ENCODE results near the gene CHMP3. TPM values are rescaled to one million over a fixed set of nuclear protein-coding genes. Genes with fewer than 3 reads are reported as not detected.
"Not testable (repeated sequence)": the region's sequence is repeated elsewhere in the genome, so short reads cannot be mapped to it uniquely, and the experiment has no call there.

CHMP3 gene
- total RNA-seq, 1 donor from 2014 or later: 175 TPM

DNA sequence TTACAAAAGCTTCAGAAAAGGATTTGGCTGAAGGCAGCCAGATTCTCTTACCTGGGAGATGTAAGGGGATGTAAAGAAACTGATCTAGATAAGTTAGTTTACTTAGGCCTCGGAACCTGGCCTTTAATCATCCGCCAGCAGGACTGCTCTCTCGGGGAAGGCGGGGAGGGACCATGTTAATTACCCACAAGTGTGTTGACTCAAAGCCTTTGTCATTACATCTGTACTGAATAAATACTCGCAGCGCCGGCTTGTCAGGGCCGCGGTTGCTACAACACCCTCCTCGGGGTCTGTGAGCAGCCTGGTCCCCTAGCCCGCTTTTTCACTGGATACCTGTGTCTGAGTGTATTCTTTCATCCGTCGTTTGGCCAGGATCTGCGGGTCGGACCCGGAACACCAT, 6.7 kb downstream of the CHMP3 start:
- intact Hi-C loops (cut with DNase I): no loop called here
- DNase-seq (ENCODE audit: low spot score): no peak

DNA sequence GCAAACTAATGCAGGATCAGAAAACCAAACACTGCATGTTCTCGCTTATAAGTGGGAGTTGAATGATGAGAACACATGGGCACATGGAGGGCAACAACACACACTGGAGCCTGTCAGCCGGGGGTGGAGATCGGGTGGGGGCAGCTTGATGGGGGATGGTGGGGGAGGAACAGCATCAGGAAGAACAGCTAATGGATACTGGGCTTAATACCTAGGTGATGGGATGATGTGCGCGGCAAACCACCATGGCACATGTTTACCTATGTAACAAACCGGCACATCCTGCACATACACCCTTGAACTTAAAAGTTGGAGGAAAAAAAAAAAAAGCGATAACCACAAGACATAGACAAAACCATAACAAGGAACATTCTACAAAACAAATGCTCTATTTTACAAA, 10.4 kb downstream of the CHMP3 start:
- no peak for DNase-seq (ENCODE audit: low spot score)
- intact Hi-C loops (cut with DNase I): no loop called here

DNA sequence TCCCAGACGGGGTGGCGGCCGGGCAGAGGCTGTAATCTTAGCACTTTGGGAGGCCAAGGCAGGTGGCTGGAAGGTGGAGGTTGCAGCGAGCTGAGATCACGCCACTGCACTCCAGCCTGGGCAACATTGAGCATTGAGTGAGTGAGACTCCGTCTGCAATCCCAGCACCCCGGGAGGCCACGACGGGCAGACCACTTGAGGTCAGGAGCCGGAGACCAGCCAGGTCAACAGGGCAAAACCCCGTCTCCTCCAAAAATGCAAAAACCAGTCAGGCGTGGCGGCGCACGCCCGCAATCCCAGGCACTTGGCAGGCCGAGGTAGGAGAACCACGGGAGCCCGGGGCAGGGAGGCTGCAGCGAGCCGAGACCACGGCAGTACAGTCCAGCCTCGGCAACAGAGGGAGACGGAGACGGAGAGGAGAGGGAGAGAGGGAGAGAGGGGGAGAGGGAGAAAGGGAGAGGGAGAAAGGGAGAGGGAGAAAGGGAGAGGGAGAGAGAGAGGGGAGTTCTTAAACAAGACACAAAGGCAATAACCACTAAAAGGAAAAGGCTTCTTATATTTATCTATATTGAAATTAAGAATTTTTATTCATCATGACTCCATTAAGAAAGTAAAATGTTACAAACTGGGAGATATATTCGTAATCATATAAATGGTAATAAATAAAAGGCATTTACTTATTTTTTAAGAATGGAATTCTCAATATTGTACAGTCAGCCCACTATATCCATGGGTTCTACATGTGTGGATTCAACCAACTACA, 13.1 kb downstream of the CHMP3 start:
- intact Hi-C loops (cut with DNase I); DNase-seq (ENCODE audit: low spot score): not testable (repeated sequence)

GRCh38 chr2:86549440-86549839, 13.8 kb downstream of the CHMP3 start:
- DNase-seq (ENCODE audit: low spot score): not testable (repeated sequence)

DNA sequence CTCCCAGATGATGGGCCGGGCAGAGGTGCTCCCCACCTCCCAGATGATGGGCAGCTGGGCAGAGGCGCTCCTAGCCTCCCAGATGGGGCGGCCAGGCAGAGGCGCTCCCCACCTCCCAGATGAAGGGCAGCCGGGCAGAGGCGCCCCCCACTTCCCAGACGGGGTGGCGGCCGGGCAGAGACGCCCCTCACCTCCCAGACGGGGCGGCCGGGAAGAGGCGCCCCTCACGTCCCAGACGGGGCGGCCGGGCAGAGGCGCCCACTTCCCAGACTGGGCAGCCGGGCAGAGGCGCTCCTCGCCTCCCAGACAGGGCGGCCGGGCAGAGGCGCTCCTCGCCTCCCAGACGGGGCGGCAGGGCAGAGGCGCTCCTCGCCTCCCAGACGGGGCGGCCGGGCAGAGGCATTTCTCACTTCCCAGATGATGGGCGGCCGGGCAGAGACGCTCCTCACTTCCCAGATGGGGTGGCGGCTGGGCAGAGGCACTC, 14.3 kb downstream of the CHMP3 start:
- intact Hi-C loops (cut with DNase I); DNase-seq (ENCODE audit: low spot score): not testable (repeated sequence)

More at GRCh38 chr2:86549440-86549839, 13.8 kb downstream of the CHMP3 start:
- intact Hi-C loops (cut with DNase I): not testable (repeated sequence)

DNA sequence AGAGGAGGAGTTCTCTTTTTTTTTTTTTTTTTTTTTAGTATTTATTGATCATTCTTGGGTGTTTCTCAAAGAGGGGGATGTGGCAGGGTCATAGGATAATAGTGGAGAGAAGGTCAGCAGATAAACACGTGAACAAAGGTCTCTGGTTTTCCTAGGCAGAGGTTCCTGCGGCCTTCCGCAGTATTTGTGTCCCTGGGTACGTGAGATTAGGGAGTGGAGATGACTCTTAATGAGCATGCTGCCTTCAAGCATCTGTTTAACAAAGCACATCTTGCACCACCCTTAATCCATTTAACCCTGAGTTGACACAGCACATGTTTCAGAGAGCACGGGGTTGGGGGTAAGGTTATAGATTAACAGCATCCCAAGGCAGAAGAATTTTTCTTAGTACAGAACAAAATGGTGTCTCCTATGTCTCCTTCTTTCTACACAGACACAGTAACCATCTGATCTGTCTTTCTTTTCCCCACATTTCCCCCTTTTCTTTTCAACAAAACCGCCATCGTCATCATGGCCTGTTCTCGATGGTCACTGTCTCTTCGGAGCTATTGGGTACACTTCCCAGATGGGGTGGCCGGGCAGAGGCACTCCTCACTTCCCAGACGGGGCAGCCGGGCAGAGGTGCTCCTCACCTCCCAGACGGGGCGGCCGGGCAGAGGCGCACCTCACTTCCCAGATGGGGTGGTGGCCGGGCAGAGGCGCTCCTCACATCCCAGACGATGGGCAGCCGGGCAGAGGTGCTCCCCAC, 14.9 kb downstream of the CHMP3 start:
- intact Hi-C loops (cut with DNase I); DNase-seq (ENCODE audit: low spot score): not testable (repeated sequence)

DNA sequence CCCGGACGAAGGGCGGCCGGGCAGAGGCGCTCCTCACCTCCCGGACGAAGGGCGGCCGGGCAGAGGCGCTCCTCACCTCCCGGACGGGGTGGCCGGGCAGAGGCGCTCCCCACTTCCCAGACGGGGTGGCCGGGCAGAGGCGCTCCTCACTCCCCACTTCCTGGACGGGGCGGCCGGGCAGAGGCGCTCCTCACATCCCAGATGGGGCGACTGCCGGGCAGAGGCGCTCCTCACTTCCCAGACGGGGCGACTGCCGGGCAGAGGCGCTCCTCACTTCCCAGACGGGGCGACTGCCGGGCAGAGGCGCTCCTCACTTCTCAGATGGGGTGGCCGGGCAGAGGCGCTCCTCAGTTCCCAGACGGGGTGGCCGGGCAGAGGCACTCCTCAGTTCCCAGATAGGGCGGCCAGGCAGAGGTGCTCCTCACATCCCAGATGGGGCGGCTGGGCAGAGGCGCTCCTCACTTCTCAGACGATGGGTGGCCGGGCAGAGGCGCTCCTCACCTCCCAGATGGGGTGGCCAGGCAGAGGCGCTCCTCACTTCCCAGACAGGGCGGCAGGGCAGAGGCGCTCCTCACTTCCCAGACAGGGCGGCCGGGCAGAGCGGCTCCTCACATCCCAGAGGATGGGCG, 17.8 kb downstream of the CHMP3 start:
- DNase-seq (ENCODE audit: low spot score); intact Hi-C loops (cut with DNase I): not testable (repeated sequence)

GRCh38 chr2:86544278-86545099, 18.8 kb downstream of the CHMP3 start:
- intact Hi-C loops (cut with DNase I): not testable (repeated sequence)

DNA sequence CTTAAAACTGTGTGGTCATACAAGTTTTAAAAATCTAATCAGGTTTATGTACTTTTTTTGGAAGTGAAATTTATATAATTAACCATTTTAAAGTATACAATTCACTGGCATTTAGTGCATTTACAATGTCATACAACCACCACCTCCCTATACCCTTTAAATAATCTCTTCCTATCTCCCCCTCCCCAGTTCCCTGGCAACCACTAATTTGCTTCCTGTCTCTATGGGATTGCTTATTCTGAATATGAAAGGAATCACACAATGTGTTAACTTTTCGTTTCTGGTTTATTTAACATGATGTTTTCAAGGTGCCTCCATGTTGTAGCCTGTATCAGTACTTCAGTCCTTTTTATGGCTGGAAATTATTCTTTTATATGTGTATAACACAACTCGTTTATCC, 19.4 kb downstream of the CHMP3 start:
- no peak for DNase-seq (ENCODE audit: low spot score)
- intact Hi-C loops (cut with DNase I): no loop called here

More at GRCh38 chr2:86544278-86545099, 18.8 kb downstream of the CHMP3 start:
- DNase-seq (ENCODE audit: low spot score): not testable (repeated sequence)

- DNase-seq (ENCODE audit: low spot score): no peak
- intact Hi-C loops (cut with DNase I): no loop called here
Observed at GRCh38 chr2:86543335-86543734, 19.9 kb downstream of the CHMP3 start.

GRCh38 chr2:86542814-86543213, 20.4 kb downstream of the CHMP3 start:
- DNase-seq (ENCODE audit: low spot score): no peak
- intact Hi-C loops (cut with DNase I): no loop called here

DNA sequence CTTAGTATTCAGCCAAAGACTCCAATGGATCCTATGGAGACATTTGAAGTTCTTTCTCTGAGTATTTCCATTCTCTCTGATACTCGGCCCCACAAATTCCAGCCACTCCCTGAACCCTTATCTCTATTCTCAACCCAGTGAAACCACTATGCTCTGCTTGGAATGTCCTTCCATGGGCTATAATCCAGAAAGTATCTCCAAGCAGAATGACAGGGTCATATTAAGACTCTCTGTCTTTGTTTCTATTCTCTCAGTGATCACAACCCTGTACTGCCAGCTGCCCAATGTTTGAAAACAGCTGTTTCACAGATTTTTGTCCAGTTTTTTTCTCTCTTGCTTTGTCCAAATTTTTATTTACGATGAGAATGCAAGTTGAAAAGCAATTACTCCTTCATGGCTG, 21.9 kb downstream of the CHMP3 start:
- intact Hi-C loops (cut with DNase I): no loop called here

DNA sequence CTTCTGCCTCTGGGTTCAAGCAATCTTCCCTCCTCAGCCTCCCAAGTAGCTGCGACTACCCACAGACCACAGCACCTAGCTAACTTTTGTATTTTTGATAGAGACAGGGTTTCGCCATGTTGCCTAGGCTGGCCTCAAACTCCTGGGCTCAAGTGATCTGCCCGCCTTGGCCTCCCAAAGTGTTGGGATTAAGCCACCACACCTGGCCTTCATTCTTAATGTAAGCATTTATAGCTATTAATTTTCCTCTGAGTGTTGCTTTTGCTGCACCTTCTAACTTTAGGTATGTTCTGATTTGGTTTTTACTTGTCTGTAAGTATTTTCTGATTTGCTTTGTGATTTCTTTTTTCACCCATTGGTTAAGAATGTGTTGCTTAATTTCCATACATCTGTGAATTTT, 29.7 kb downstream of the CHMP3 start:
- intact Hi-C loops (cut with DNase I): no loop called here
- no peak for DNase-seq (ENCODE audit: low spot score)

More for the DNA sequence above, 21.9 kb downstream of the CHMP3 start:
- no peak for DNase-seq (ENCODE audit: low spot score)

GRCh38 chr2:86525421-86526340, 37.6 kb downstream of the CHMP3 start:
- intact Hi-C loops (cut with DNase I): no loop called here
- DNase-seq (ENCODE audit: low spot score): no peak

DNA sequence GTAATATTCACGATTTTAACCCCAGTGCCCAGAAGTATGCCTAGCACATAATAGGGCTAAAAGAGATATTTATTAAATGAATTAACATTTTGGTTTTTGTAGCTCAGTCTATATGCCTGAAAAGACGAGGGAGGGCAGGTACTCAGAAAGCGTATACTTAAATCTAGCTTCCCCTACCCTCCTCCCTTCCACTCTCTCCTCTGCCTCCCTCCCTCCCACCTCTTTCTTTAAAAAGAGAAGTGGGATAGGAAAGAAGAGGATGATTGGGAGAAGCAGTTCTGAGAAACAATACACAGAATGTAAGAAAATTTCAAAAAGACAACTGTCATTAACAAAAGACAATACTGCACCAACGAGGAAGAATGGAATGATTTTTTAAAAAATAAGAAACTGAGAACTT, 39.8 kb downstream of the CHMP3 start:
- intact Hi-C loops (cut with DNase I): no loop called here
- DNase-seq (ENCODE audit: low spot score): no peak

- DNase-seq (ENCODE audit: low spot score): no peak
- intact Hi-C loops (cut with DNase I): no loop called here
Observed at GRCh38 chr2:86522711-86523110, 40.5 kb downstream of the CHMP3 start.

DNA sequence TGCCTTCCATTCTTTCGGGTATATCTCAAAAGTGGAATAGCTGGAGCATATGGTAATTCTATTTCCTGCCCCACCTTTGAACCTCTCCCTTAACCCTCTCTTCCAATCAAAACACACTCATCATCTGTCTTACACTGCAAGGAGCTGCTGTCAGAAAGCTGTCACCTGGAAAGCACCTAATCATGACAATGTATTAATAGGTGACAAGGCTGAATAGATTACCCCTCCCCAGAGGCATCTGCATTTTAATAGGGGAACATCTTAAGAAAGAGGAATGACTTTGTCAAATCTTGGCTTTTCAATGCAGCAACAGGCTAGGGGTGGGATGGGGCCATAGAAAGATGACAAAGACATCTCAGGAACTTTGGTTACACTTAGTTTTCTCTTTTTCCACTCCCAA, 41.3 kb downstream of the CHMP3 start:
- no peak for DNase-seq (ENCODE audit: low spot score)
- intact Hi-C loops (cut with DNase I): no loop called here

GRCh38 chr2:86520153-86520552, 43.1 kb downstream of the CHMP3 start:
- intact Hi-C loops (cut with DNase I): no loop called here
- no peak for DNase-seq (ENCODE audit: low spot score)
